GM23248 (cell line): ENCODE results near the gene GAD2.

Experiments
- EZH2 ChIP-seq: fragments of 200-600 bp; sonication (generic); IDR thresholded peaks from 2 replicates; pipeline ENCODE4 v1.6.1; 2018; ENCODE audit warnings: antibody characterized with exemption, mild to moderate bottlenecking; ENCODE audit not compliant: insufficient read depth, poor library complexity, severe bottlenecking
- EZH2phosphoT487 ChIP-seq: fragments of 200-600 bp; sonication (generic); IDR thresholded peaks from 2 replicates; pipeline ENCODE4 v1.6.1; 2018; ENCODE audit warnings: antibody characterized with exemption, moderate library complexity, mild to moderate bottlenecking, low read depth; ENCODE audit not compliant: insufficient read depth

GRCh38 chr10:26235761-26236160 lies 19.2 kb downstream of the GAD2 start:
- TF ChIP-seq EZH2, result no peak
- no peak for TF ChIP-seq EZH2phosphoT487
